Ascending aorta (tissue), 2 donors: ENCODE results near the gene KIF26B. TPM values are rescaled to one million over a fixed set of nuclear protein-coding genes. Genes with fewer than 3 reads are reported as not detected.

Source experiments
- DNase-seq, 2 donors: peaks; one replicate each; pipeline ENCODE4 v3.0.0-alpha.2; 2019; ENCODE audit warnings: low spot score in 2 of 2
- H3K27ac ChIP-seq, 2 donors: fragments of 200-600 bp; sonication (generic); one replicate each; pipeline ENCODE4 v1.5.1; 2016 to 2017; ENCODE audit warnings: mild to moderate bottlenecking in 1 of 2
- H3K27me3 ChIP-seq: fragments of 200-600 bp; sonication (generic); one replicate; pipeline ENCODE4 v1.5.1; 2017
- H3K36me3 ChIP-seq, 2 donors: fragments of 200-600 bp; sonication (generic); one replicate each; pipeline ENCODE4 v1.5.1; 2016
- H3K4me1 ChIP-seq, 2 donors: fragments of 200-600 bp; sonication (generic); one replicate each; pipeline ENCODE4 v1.5.1; 2016 to 2017; ENCODE audit warnings: mild to moderate bottlenecking in 1 of 2
- H3K4me3 ChIP-seq, 2 donors: fragments of 200-600 bp; sonication (generic); one replicate each; pipeline ENCODE4 v1.5.1; 2016 to 2017; ENCODE audit warnings: mild to moderate bottlenecking in 1 of 2
- H3K9me3 ChIP-seq, 2 donors: fragments of 200-600 bp; sonication (generic); one replicate each; pipeline ENCODE4 v1.5.1; 2016
- intact Hi-C: fragments of 100-400 bp; cut with DNase I; formaldehyde crosslinking; loops from one replicate; pipeline ENCODE4 v1.15.1; 2023
- total RNA-seq: library from RNA; depleted of rRNA; stranded (reverse); fragments of >200 nt; gene quantifications from one replicate; pipeline ENCODE4 v1.1.0, GENCODE V29; 2016
- TF ChIP-seq, protein P1 (sequence below), 3 experiments: fragments of 200-600 bp in 2 of 3; fragments of 450-650 bp in 1 of 3; sonication (generic) in 2 of 3; IDR thresholded peaks; one replicate each; pipeline ENCODE4 v1.5.1; 2016 to 2019; ENCODE audit warnings: antibody characterized with exemption in 3 of 3, mild to moderate bottlenecking in 1 of 3, moderate library complexity in 1 of 3

Gene KIF26B
- total RNA-seq, 1 donor from 2014 or later: not detected

DNA sequence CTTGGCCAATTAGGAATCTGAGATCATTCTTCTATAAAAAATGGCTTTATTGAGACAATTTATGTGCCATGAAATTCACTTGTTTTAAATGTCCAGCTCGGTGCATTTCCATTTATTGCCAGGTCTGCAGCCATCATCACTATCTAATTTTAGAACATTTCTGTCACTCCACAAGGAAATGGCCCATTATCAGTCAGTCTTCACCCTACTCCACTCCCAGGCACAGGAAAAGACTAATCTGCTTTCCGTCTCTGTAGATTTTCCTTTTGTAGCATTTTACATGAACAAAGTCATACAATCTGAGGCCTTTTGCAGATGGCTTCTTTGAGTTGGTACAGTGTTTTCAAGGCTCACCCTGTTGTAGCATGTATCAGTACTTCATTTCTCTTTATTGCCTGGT is 27.2 kb downstream of the KIF26B start:
- H3K27me3 ChIP-seq: no peaks in the 10 kb centered on the region
- no peak overlapping the region for H3K27ac ChIP-seq
- TF ChIP-seq, protein P1, sequence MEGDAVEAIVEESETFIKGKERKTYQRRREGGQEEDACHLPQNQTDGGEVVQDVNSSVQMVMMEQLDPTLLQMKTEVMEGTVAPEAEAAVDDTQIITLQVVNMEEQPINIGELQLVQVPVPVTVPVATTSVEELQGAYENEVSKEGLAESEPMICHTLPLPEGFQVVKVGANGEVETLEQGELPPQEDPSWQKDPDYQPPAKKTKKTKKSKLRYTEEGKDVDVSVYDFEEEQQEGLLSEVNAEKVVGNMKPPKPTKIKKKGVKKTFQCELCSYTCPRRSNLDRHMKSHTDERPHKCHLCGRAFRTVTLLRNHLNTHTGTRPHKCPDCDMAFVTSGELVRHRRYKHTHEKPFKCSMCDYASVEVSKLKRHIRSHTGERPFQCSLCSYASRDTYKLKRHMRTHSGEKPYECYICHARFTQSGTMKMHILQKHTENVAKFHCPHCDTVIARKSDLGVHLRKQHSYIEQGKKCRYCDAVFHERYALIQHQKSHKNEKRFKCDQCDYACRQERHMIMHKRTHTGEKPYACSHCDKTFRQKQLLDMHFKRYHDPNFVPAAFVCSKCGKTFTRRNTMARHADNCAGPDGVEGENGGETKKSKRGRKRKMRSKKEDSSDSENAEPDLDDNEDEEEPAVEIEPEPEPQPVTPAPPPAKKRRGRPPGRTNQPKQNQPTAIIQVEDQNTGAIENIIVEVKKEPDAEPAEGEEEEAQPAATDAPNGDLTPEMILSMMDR (IDR thresholded peaks at IDR 0.05): no peak
- no peak overlapping the region for H3K4me3 ChIP-seq
- intact Hi-C loops: no loop called here
- H3K9me3 ChIP-seq: no peaks in the 10 kb centered on the region
- no peak for DNase-seq
- H3K36me3 ChIP-seq: no peaks in the 10 kb centered on the region
- H3K4me1 ChIP-seq: no peaks in the 10 kb centered on the region

DNA sequence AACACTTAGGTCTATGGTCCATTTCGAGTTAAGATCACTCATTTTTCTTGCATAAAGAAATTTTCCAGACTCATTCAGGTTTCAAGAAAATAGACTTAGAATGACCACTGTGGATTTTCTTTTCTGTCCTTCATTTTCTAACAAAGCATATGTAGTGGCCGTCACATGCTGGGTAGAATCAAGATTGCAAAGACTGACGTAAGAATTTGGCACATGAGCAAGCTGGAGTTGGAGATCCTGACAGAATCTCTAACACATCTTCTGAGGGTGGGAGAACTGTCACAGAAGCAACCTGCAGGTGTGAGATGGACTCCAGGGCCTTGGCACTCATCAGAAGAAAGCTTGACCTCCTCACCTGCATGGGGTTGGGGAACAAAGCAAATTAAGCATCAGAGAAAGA is 28.6 kb downstream of the KIF26B start:
- Histone ChIP-seq H3K27me3 (no peaks in the 10 kb centered on the region), H3K36me3 (no peaks in the 10 kb centered on the region), H3K9me3 (no peaks in the 10 kb centered on the region), H3K4me3 (no peak overlapping the region), H3K27ac (no peak overlapping the region), H3K4me1 (no peaks in the 10 kb centered on the region)
- intact Hi-C loops: no loop called here
- TF ChIP-seq, protein P1 (IDR thresholded peaks at IDR 0.05): no peak
- DNase-seq: no peak

DNA sequence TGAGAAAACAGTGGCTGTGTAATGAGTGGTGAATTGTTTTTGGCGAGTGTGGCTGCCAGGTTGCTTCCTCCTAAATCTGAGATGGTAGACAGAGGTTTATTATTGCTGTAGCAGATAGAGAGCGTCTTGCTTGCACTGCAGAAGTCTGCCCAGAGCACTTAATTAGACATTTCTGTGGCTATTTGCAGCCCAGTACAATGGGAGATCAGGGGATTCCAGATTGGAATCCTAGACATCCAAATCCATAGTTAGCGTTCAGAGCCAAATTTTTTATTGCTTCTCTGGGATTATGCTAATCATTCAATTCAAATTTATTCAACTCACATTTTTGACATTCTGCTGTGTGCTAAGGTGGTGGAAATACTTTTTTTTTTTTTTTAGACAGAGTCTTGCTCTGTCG is 30.0 kb downstream of the KIF26B start:
- no peak for DNase-seq
- intact Hi-C loops: no loop called here
- H3K27ac ChIP-seq: no peak overlapping the region
- H3K4me1 ChIP-seq: no peaks in the 10 kb centered on the region
- TF ChIP-seq, protein P1 (IDR thresholded peaks at IDR 0.05): no peak
- no peaks in the 10 kb centered on the region for H3K9me3 ChIP-seq
- no peaks in the 10 kb centered on the region for H3K36me3 ChIP-seq
- no peak overlapping the region for H3K4me3 ChIP-seq
- H3K27me3 ChIP-seq: no peaks in the 10 kb centered on the region

DNA sequence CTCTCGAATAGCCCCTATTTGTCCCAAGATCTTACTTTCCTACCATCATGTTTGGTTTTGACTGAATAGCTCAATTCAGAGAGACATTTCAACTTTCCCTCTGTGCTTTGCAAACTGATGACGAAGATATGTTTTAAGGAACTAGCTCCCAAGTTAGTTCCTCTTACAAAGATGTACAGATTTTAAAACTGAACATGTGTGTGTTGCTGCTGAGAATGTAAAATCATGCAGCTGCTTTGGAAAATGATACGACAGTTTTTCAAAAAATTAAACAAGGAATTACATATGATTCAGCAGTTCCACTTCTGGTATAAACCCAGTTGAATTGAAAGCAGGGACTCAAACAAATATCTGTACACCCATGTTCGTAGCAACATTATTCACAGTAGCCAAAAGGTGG is 33.6 kb downstream of the KIF26B start:
- intact Hi-C loops: no loop called here
- no peak for DNase-seq
- no peak overlapping the region for H3K27ac ChIP-seq
- H3K9me3 ChIP-seq: no peaks in the 10 kb centered on the region
- no peaks in the 10 kb centered on the region for H3K4me1 ChIP-seq
- no peaks in the 10 kb centered on the region for H3K36me3 ChIP-seq
- H3K4me3 ChIP-seq: no peak overlapping the region
- TF ChIP-seq, protein P1 (IDR thresholded peaks at IDR 0.05): no peak
- H3K27me3 ChIP-seq: no peaks in the 10 kb centered on the region

DNA sequence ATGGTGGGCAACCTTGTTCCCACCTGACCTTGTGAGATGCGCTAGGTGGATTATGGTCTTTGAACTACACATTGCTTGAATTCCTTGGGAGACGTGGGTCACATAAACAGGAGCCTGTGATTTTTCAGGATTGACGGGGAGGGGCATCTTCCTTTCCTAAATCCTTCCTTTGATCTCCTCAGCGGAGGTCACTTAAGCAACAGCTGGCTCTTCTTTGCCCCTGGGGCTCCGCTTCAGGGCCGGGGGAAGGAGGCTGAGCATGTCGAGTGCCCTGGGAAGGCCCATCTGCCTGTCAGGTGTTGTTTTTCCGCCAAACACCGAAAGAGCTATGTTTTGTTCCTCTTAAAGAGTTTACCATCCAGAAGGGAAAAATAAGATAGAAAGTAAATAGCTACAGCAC is 40.6 kb downstream of the KIF26B start:
- intact Hi-C loops: no loop called here
- TF ChIP-seq, protein P1 (IDR thresholded peaks at IDR 0.05): no peak
- no peaks in the 10 kb centered on the region for H3K27me3 ChIP-seq

DNA sequence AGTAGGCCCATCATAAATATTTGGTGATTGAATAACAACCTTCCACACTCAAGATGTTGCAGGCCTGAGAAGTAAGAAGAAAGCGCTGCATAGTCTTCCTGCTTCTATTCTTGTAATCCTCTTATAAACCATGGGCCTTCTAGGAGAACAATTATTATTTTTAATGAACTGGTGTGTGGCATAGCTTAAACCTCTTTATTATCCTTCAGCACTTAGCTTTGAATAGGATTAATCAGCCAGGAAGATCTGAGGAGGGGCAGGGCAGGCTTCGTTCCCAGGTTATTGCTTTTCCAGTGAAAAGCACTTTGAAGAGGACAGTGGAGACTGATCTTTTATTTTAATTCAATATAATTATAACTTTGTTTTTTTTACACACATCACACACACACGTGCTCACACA is 42.3 kb downstream of the KIF26B start:
- no peaks in the 10 kb centered on the region for H3K27me3 ChIP-seq
- H3K36me3 ChIP-seq: no peaks in the 10 kb centered on the region
- TF ChIP-seq, protein P1 (IDR thresholded peaks at IDR 0.05): no peak
- no peak for DNase-seq
- no peak overlapping the region for H3K4me3 ChIP-seq
- intact Hi-C loops: no loop called here
- no peaks in the 10 kb centered on the region for H3K9me3 ChIP-seq
- no peak overlapping the region for H3K27ac ChIP-seq
- no peaks in the 10 kb centered on the region for H3K4me1 ChIP-seq

More for the DNA sequence above, 40.6 kb downstream of the KIF26B start:
- Histone ChIP-seq H3K9me3 (no peaks in the 10 kb centered on the region), H3K36me3 (no peaks in the 10 kb centered on the region), H3K27ac (no peak overlapping the region), H3K4me1 (no peaks in the 10 kb centered on the region), H3K4me3 (no peak overlapping the region)
- no peak for DNase-seq
